ENCODE measurements around the gene NEK6.

The NEK6 gene

DNA sequence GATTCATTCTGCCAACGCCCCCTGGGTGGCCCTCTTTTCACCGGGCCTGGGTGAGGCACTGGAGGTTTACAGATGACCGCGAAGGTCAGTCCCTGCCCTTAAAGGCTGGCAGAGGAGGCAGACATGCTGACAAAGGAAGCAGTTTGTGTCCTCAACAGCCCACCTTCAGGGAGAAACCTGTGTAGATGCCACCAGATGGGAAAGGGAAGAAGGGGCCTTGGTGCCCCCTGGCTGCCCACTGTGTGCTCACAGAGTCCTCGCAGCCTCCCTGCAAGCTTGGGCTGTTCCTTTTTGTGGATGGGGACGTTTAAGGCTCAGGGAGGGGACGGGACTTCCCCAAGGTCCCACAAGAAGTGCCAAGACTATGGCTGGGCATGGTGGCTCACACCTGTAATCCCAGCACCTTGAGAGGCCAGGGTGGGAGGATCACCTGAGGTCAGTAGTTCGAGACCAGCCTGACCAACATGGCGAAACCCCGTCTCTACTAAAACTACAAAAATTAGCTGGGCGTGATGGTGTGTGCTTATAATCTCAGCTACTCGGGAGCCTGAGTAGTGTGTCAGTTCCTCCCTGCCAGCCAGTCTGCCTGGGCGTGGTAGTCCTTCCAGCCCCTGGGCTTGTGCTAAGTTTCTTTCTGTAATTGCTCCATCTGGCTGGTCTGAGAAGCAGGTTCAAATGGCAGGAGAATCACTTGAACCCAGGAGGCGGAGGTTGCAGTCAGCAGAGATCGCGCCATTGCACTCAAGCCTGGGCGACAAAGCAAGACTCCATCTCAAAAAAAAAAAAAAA, 36.2 kb downstream of the NEK6 start:
- no peak for DNase-seq (ENCODE audit: low read depth)
- H3K4me3 ChIP-seq (ENCODE audit: low read depth, low read length), result peak overlapping the region; percentile 45
- TF ChIP-seq, protein P1, sequence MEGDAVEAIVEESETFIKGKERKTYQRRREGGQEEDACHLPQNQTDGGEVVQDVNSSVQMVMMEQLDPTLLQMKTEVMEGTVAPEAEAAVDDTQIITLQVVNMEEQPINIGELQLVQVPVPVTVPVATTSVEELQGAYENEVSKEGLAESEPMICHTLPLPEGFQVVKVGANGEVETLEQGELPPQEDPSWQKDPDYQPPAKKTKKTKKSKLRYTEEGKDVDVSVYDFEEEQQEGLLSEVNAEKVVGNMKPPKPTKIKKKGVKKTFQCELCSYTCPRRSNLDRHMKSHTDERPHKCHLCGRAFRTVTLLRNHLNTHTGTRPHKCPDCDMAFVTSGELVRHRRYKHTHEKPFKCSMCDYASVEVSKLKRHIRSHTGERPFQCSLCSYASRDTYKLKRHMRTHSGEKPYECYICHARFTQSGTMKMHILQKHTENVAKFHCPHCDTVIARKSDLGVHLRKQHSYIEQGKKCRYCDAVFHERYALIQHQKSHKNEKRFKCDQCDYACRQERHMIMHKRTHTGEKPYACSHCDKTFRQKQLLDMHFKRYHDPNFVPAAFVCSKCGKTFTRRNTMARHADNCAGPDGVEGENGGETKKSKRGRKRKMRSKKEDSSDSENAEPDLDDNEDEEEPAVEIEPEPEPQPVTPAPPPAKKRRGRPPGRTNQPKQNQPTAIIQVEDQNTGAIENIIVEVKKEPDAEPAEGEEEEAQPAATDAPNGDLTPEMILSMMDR (IDR thresholded peaks at IDR 0.05; ENCODE audit: insufficient read depth, low read depth, low read length, missing control alignments), result no peak

DNA sequence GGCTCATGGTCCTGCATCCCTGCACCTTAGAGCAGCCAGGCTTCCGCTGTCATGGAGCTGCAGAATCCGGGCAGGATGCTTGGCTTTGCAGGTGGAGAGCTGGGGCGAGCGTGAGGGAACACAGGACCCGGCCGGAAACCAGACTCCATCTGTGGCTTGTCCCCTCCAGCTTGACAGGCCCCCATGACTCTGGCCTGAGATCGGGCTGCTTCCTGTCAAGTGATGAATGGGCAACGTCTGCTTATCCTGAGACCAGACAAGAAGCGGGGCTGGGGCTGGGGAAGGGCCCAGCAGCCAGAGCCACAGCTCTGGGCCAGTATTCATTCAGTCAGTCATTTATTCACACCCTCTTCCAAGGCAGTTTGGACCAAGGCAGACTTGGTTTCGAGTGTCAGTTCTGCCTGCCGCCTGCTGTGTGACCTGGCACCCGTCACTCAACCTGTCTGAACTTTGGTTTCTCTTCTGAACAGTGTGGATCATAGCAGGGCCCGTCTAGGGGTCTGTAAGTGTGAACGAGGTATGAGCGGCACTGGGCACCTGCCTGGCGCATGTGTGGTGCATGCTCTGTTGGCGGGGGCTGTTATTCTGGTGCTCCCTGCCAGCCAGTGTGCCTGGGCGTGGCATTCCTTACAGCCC, 37.5 kb downstream of the NEK6 start:
- DNase-seq (ENCODE audit: low read depth), result peak; percentile 78
- TF ChIP-seq, protein P1 (IDR thresholded peaks at IDR 0.05; ENCODE audit: insufficient read depth, low read depth, low read length, missing control alignments), result no peak
- peak overlapping the region; percentile 45 for H3K4me3 ChIP-seq (ENCODE audit: low read depth, low read length)

DNA sequence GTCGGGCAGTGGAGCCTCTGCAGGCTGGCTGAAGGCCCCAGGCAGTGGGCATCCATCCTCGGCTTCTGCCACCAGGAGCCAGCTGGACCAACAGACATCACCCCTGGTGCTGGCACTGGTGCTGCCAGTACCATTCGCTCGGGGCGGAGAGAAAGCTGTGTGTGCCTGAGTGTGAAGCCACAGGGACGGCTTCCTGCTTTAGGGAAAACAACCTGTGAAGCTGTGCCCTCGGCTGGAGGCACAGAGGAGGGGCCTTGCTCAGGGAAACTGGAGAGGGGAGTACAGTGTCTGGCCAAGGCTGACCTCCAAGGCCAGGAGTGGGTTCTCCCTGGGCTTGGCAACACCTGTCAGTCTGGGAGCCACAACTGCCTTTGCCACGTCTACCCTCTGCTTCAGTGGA, 38.3 kb downstream of the NEK6 start:
- TF ChIP-seq, protein P1 (IDR thresholded peaks at IDR 0.05; ENCODE audit: insufficient read depth, low read depth, low read length, missing control alignments), result no peak
- no peak for DNase-seq (ENCODE audit: low read depth)
- no peak overlapping the region for H3K4me3 ChIP-seq (ENCODE audit: low read depth, low read length)

DNA sequence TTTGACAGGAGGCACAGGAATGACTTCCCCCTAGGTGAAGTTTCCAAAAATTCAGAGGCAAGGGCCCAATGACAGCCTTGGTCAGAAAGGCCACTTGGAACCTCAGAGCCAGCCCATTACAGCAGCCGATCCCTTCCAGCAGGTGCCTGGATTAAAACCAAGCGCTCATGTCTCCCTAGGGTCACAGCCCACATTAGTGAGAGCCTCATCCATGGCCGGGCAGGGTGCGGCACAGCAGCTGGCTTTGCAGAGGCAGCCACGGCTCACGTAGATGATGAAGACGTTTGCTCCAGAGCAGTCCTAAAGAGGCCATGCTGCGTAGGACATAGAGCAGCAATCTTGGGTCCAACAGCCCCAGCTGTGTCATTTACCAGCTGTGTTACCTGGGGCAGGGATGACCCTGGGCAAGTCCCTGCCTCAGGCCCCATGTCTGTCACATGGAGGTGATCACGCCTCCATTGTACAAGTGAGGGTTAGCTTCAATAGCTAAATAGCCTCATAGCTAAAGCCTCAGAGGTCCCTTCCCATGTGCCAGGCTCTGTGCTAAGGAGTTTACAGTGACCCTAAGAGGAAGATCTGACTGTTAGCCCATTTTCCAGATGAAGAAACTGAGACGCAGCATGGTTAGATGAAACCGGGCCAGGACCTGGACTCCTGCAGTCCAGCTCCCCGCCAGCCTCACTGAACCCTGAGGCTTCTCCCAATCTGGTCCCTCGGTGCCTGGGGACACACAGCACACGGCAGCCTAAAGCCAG, 39.2 kb downstream of the NEK6 start:
- no peak overlapping the region for H3K4me3 ChIP-seq (ENCODE audit: low read depth, low read length)
- TF ChIP-seq, protein P1 (IDR thresholded peaks at IDR 0.05; ENCODE audit: insufficient read depth, low read depth, low read length, missing control alignments), result no peak
- no peak for DNase-seq (ENCODE audit: low read depth)

DNA sequence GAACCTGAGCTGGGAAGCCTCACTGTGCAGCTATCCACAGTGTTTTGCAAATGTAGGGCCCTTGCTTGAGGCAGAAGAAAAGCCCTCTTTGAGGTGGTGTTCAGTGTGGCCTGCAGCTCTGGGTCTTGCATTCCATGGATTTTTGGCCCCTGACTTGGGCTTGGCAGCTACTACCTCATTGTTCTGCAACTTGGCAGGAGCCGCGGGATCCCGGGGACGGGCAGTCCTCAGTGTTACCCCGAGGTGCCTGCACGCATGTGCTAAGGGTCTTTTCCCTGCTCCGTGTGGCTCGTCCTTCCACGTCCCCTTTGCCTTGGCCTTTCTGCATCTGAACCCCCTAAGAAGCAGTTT, 39.8 kb downstream of the NEK6 start:
- TF ChIP-seq, protein P1 (IDR thresholded peaks at IDR 0.05; ENCODE audit: insufficient read depth, low read depth, low read length, missing control alignments), result no peak
- no peak for DNase-seq (ENCODE audit: low read depth)
- H3K4me3 ChIP-seq (ENCODE audit: low read depth, low read length), result no peak overlapping the region

DNA sequence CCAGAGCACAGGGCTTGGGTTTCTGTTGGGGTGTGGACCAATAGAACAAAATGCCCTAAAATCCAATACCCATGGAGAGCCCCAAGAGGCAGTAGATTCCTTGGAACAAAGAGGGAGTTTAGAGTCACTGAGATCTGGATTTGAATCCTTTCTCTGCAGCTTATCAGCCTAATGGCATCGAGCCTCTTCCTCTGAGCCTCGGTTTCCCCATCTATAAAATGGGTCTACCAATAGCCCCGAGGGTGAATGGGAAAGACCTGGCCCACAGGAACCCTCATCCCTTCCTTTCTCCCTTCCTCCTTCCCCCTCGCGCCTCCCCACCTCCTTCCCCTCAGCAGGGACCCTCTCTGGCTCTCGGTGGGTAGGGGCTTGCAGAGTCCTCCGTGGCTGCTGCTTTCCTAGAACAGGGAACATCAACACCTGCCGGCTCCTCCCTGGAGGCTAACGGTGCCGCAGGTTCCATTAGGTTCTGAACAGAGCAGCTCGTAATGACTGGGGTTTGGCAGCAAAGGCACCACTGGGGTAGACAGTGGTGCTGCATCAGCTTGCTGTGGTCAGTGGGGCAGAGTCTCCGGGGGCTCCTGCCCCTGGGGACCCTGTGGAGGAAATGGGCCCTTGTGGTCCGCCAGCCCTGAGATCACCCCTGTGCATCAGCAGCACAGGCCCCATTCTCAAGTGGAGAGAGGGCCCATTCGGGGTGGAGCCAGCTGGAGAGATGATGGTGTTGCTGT, 40.3 kb downstream of the NEK6 start:
- no peak for DNase-seq (ENCODE audit: low read depth)
- TF ChIP-seq, protein P1 (IDR thresholded peaks at IDR 0.05; ENCODE audit: insufficient read depth, low read depth, low read length, missing control alignments), result no peak
- no peak overlapping the region for H3K4me3 ChIP-seq (ENCODE audit: low read depth, low read length)

Data from GM12865 (cell line).